HG03439 (cell line): Measurements from ENCODE around the gene CPLANE2.
"Not testable (repeated sequence)": the region's sequence is repeated elsewhere in the genome, so short reads cannot be mapped to it uniquely, and the experiment has no call there.

ENCODE experiments used
- ATAC-seq: cut with Tn5 transposase; IDR thresholded peaks from one replicate; pipeline ENCODE4 v1.9.1; 2021; ENCODE audit warnings: mild to moderate bottlenecking, moderate library complexity; ENCODE audit not compliant: unreplicated experiment

CPLANE2 gene

GRCh38 chr1:16236511-16237342, at the start of gene CPLANE2:
CPLANE2 (minus strand) TSS chr1:16237183; CDS start chr1:16236742, 441 bp downstream.
- peak; percentile 78 for ATAC-seq

- no peak for ATAC-seq
Measured at GRCh38 chr1:16286122-16286521, 49.1 kb upstream of the CPLANE2 start.

- no peak for ATAC-seq
Measured at GRCh38 chr1:16281765-16282164, 44.8 kb upstream of the CPLANE2 start.

- no peak for ATAC-seq
Measured at GRCh38 chr1:16279186-16279585, 42.2 kb upstream of the CPLANE2 start.

GRCh38 chr1:16276302-16277030, 39.5 kb upstream of the CPLANE2 start:
- no peak for ATAC-seq

GRCh38 chr1:16275591-16275990, 38.6 kb upstream of the CPLANE2 start:
- ATAC-seq = no peak

- ATAC-seq = no peak
Measured at GRCh38 chr1:16267690-16268180, 30.8 kb upstream of the CPLANE2 start.

- no peak for ATAC-seq
Measured at GRCh38 chr1:16266411-16267118, 29.6 kb upstream of the CPLANE2 start.

- ATAC-seq = no peak
Measured at GRCh38 chr1:16262067-16262466, 25.1 kb upstream of the CPLANE2 start.

GRCh38 chr1:16260814-16261213, 23.8 kb upstream of the CPLANE2 start:
- ATAC-seq = no peak

- ATAC-seq = no peak
Measured at GRCh38 chr1:16258591-16259135, 21.7 kb upstream of the CPLANE2 start.

GRCh38 chr1:16257968-16258367, 21.0 kb upstream of the CPLANE2 start:
- no peak for ATAC-seq

GRCh38 chr1:16257556-16257955, 20.6 kb upstream of the CPLANE2 start:
- ATAC-seq = not testable (repeated sequence)

GRCh38 chr1:16256478-16256877, 19.5 kb upstream of the CPLANE2 start:
- no peak for ATAC-seq

GRCh38 chr1:16254263-16254928, 17.4 kb upstream of the CPLANE2 start:
- ATAC-seq = no peak

GRCh38 chr1:16253332-16253922, 16.4 kb upstream of the CPLANE2 start:
- ATAC-seq = no peak

- ATAC-seq = no peak
Measured at GRCh38 chr1:16252912-16253311, 15.9 kb upstream of the CPLANE2 start.

- no peak for ATAC-seq
Measured at GRCh38 chr1:16251381-16251780, 14.4 kb upstream of the CPLANE2 start.

GRCh38 chr1:16250524-16251251, 13.7 kb upstream of the CPLANE2 start:
- ATAC-seq = no peak
